HepG2 (cell line): Measurements from ENCODE around the gene PSMB3. TPM values are rescaled to one million over a fixed set of nuclear protein-coding genes. Genes with fewer than 3 reads are reported as not detected.

Source experiments
- ATAC-seq: fragments of 200-7000 bp; cut with Tn5 transposase; 3 replicates; pipeline ENCODE4 v1.9.1; 2020; ENCODE audit warnings: mild to moderate bottlenecking, moderate library complexity
- BruUV-seq: library from RNA; stranded (reverse); fragments of 400-500 nt; replicated peaks from 2 replicates; lab custom pipeline; 2021; lab: Mats Ljungman, UMichigan
- CTCF ChIA-PET: fragments of 300-600 bp; formaldehyde crosslinking; extraction: SDS; loops from one replicate; lab custom pipeline; 2021; ENCODE audit warnings: low total read pairs, inconsistent platforms, low intra/inter-chr PET ratio; lab: Yijun Ruan, JAX
- POLR2A ChIA-PET: fragments of 350-600 bp; sonication (Branson Sonifier 250); formaldehyde crosslinking; loops from one replicate; lab custom pipeline; 2020; ENCODE audit warnings: antibody characterized with exemption, inconsistent platforms; lab: Yijun Ruan, JAX
- DNase-seq: peaks from one replicate; pipeline ENCODE4 v3.0.0-alpha.2; 2015; ENCODE audit warnings: low spot score
- FAIRE-seq: peaks from 3 replicates; lab custom pipeline; 2011; peaks lifted over from hg19 to GRCh38; lab: Jason Lieb, UNC
- H2AFZ ChIP-seq: one replicate; pipeline ENCODE4 v1.6.1; 2011; ENCODE audit warnings: low read length, inconsistent platforms
- H3K27ac ChIP-seq: fragments of 300-600 bp; 3 replicates; pipeline ENCODE4 v1.8.0; 2011; ENCODE audit warnings: mixed run types, mild to moderate bottlenecking, mixed read lengths, low read length, inconsistent platforms; ENCODE audit not compliant: insufficient read depth; ENCODE audit errors: extremely low read length
- H3K27me3 ChIP-seq, 2 experiments: fragments of 200-600 bp in 1 of 2; 2 replicates in 1 of 2; 3 replicates in 1 of 2; pipeline versions ENCODE4 v1.6.0 to v1.8.0; 2011; ENCODE audit warnings: low read length in 2 of 2, mild to moderate bottlenecking in 2 of 2, moderate library complexity in 2 of 2, inconsistent platforms in 1 of 2; ENCODE audit not compliant: insufficient read depth in 2 of 2, control insufficient read depth in 1 of 2
- H3K36me3 ChIP-seq, 2 experiments: fragments of 200-600 bp in 1 of 2; replicated peaks in 1 of 2; 2 replicates in 1 of 2; 3 replicates in 1 of 2; pipeline versions ENCODE4 v1.5.1 to v1.8.0; 2011; ENCODE audit warnings: low read length in 2 of 2, inconsistent platforms in 1 of 2; ENCODE audit not compliant: insufficient read depth in 2 of 2, control insufficient read depth in 1 of 2
- H3K4me1 ChIP-seq: 2 replicates; pipeline ENCODE4 v1.5.1; 2012; ENCODE audit warnings: low read length, inconsistent platforms; ENCODE audit not compliant: insufficient read depth
- H3K4me2 ChIP-seq: 2 replicates; pipeline ENCODE4 v1.6.0; 2011; ENCODE audit warnings: low read depth, low read length, inconsistent platforms
- H3K4me3 ChIP-seq, 3 experiments: fragments of 200-600 bp in 1 of 3; sonication (generic), shearing (Covaris generic) in 1 of 3; replicated peaks in 1 of 3; 2 replicates each; pipeline ENCODE4 v1.5.1; 2011 to 2016; ENCODE audit warnings: low read length in 3 of 3, inconsistent platforms in 2 of 3, low read depth in 2 of 3, mild to moderate bottlenecking in 2 of 3, control low read depth in 1 of 3, mixed read lengths in 1 of 3; ENCODE audit not compliant: insufficient read depth in 1 of 3
- H3K79me2 ChIP-seq: one replicate; pipeline ENCODE4 v1.6.1; 2011; ENCODE audit warnings: low read length, inconsistent platforms; ENCODE audit not compliant: insufficient read depth
- H3K9ac ChIP-seq: 2 replicates; pipeline ENCODE4 v1.6.0; 2011; ENCODE audit warnings: mild to moderate bottlenecking, low read depth, low read length, inconsistent platforms; ENCODE audit not compliant: insufficient read depth
- H3K9me3 ChIP-seq: 2 replicates; pipeline ENCODE4 v1.5.1; 2012; ENCODE audit warnings: mild to moderate bottlenecking, low read length
- H4K20me1 ChIP-seq: 2 replicates; pipeline ENCODE4 v1.6.0; 2011; ENCODE audit warnings: inconsistent platforms, mild to moderate bottlenecking, low read length, moderate library complexity; ENCODE audit not compliant: insufficient read depth
- ARNT2 ChIP-seq: sonication (generic); formaldehyde crosslinking; IDR thresholded peaks from 2 replicates; pipeline ENCODE4 v1.8.0; 2022; ENCODE audit warnings: mild to moderate bottlenecking, low read depth, missing genetic modification reagents, moderate library complexity
- FIP1L1 ChIP-seq: fragments of 200-400 bp; formaldehyde crosslinking; IDR thresholded peaks from 2 replicates; pipeline ENCODE4 v1.6.1; 2018; ENCODE audit warnings: low read depth, mild to moderate bottlenecking, low read length, moderate library complexity, borderline replicate concordance; ENCODE audit not compliant: insufficient read depth
- HOXA9 ChIP-seq: sonication (generic); formaldehyde crosslinking; IDR thresholded peaks from 2 replicates; pipeline ENCODE4 v1.8.1; 2022; ENCODE audit warnings: missing genetic modification reagents, mild to moderate bottlenecking, moderate library complexity, borderline replicate concordance
- MED13 ChIP-seq: sonication (generic); formaldehyde crosslinking; IDR thresholded peaks from 2 replicates; pipeline ENCODE4 v1.5.0; 2020; ENCODE audit warnings: missing genetic modification reagents
- PAF1 ChIP-seq: IDR thresholded peaks from 2 replicates; pipeline ENCODE4 v1.6.1; 2016; ENCODE audit warnings: missing genetic modification reagents, missing compliant biosample characterization
- TCF7 ChIP-seq: sonication (generic); IDR thresholded peaks from 2 replicates; pipeline ENCODE4 v1.6.1; 2016; ENCODE audit warnings: antibody characterized with exemption, low read depth
- ZFY ChIP-seq: sonication (generic); formaldehyde crosslinking; IDR thresholded peaks from 2 replicates; pipeline ENCODE4 v1.4.0; 2020; ENCODE audit warnings: missing genetic modification reagents
- ZNF17 ChIP-seq: sonication (generic); formaldehyde crosslinking; IDR thresholded peaks from 2 replicates; pipeline ENCODE4 v1.5.0; 2020; ENCODE audit warnings: mild to moderate bottlenecking, missing genetic modification reagents
- ZNF674 ChIP-seq: sonication (generic); formaldehyde crosslinking; IDR thresholded peaks from 2 replicates; pipeline ENCODE4 v1.5.0; 2020; ENCODE audit warnings: low read depth, mild to moderate bottlenecking, missing genetic modification reagents
- WGBS: methylation state at CpG from one replicate; pipeline ENCODE4 v1.1.6; 2017; ENCODE audit warnings: low lambda C conversion rate; 5-methylcytosine and 5-hydroxymethylcytosine counted together
- in situ Hi-C: cut with HindIII; loops from 2 replicates; pipeline ENCODE4 v1.10.0; 2017; ENCODE audit warnings: low pct_unique_long_range_greater_than_20kb; ENCODE audit not compliant: extremely low pct_ligation_motif_present
- intact Hi-C: fragments of 100-400 bp; cut with micrococcal nuclease; formaldehyde crosslinking; loops from one replicate; pipeline ENCODE4 v1.10.0; 2022; ENCODE audit not compliant: unreplicated experiment
- polyA plus RNA-seq, 8 experiments: library from polyadenylated mRNA; depleted of rRNA in 3 of 8; stranded (reverse) in 7 of 8; unstranded in 1 of 8; fragments of >200 nt; fragmentation: Illumina TruSeq in 4 of 8; extraction: Trizol in 4 of 8; gene quantifications; 2 replicates each; pipeline versions ENCODE4 v1.2.1 to v1.2.3, GENCODE V29; 2011 to 2016; ENCODE audit warnings: low read depth in 4 of 8, missing spikeins in 1 of 8, mixed read lengths in 1 of 8; ENCODE audit not compliant: insufficient read depth in 1 of 8
- total RNA-seq, 5 experiments: library from RNA; depleted of rRNA; stranded (reverse); fragments of >200 nt; fragmentation: Illumina TruSeq; extraction: Trizol; gene quantifications; 2 replicates each; pipeline ENCODE4 v1.2.3, GENCODE V29; 2016; ENCODE audit warnings: low read depth in 1 of 5
- TF ChIP-seq, protein P1 (sequence below): conservative IDR thresholded peaks from 2 replicates; pipeline ENCODE4 v1.6.1; 2018; ENCODE audit warnings: missing genetic modification reagents
- TF ChIP-seq, protein P2 (sequence below): sonication (generic); formaldehyde crosslinking; IDR thresholded peaks from 2 replicates; pipeline ENCODE4 v1.8.0; 2022; ENCODE audit warnings: mild to moderate bottlenecking, missing genetic modification reagents; ENCODE audit not compliant: insufficient replicate concordance
- TF ChIP-seq, protein P3 (sequence below): IDR thresholded peaks from 2 replicates; pipeline ENCODE4 v1.6.1; 2016; ENCODE audit warnings: control low read depth
- TF ChIP-seq, protein P4 (sequence below): IDR thresholded peaks from 2 replicates; pipeline ENCODE4 v1.6.1; 2016; ENCODE audit warnings: low read depth, missing genetic modification reagents, missing compliant biosample characterization
- TF ChIP-seq, protein P5 (sequence below): sonication (generic); formaldehyde crosslinking; IDR thresholded peaks from 2 replicates; pipeline ENCODE4 v1.8.0; 2022; ENCODE audit warnings: mild to moderate bottlenecking, missing genetic modification reagents, moderate library complexity

Gene PSMB3
- total and polyA plus RNA-seq, 2 of the 13 experiments (the other 11 are each of a cell fraction or from before 2014, with no cell fraction given), result 366 to 517 TPM

DNA sequence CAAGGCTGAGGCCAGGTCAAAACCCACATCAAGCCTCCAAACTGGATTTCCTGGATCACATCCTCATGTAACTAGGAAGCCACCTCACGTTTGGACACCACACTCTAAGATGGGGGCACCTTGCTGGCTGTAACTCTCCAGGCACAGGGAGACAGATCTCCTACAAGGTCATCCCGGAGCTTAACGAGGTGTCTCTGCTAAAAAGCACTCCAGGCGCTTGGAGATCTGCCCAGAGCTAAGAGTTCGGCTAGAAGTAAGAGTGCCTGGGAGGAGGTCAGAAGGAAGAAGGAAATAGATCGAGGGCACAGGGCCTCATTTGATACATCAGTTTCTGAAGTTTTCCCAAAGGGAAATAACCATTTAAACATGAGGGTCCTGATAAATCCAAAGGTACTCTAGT lies 15.9 kb downstream of the PSMB3 start:
- ChIA-PET POLR2A (interaction anchor here (1.2 kb wide), 1 partner anchor 16 kb away, joined by 3 read pairs; the partner anchor contains the start of gene PSMB3), CTCF (no interaction called here)
- Histone ChIP-seq H3K4me2 (no peak overlapping the region), H4K20me1 (no peaks in the 10 kb centered on the region), H3K4me1 (no peaks in the 10 kb centered on the region), H3K27ac (no peak overlapping the region), H3K9me3 (no peaks in the 10 kb centered on the region), H2AFZ (no peak overlapping the region), H3K4me3 (no peak overlapping the region), H3K9ac (no peak overlapping the region), H3K79me2 (no peaks in the 10 kb centered on the region), H3K27me3 (no peaks in the 10 kb centered on the region), H3K36me3 (peaks cover 60 to 94% of the 10 kb centered on the region in 2 experiments)
- BruUV-seq, result no TSS peak
- no peak for FAIRE-seq
- 96% methylated on average over 6 of the region's 6 CpGs for WGBS
- DNase-seq, result no peak
- in situ Hi-C loops (loop anchor here (25.0 kb wide), 1 partner anchor 394 kb away; the partner anchor contains the start of genes ARL5C and PLXDC1), intact Hi-C loops (no loop called here)
- no peak for ATAC-seq
- TF ChIP-seq, protein P1, sequence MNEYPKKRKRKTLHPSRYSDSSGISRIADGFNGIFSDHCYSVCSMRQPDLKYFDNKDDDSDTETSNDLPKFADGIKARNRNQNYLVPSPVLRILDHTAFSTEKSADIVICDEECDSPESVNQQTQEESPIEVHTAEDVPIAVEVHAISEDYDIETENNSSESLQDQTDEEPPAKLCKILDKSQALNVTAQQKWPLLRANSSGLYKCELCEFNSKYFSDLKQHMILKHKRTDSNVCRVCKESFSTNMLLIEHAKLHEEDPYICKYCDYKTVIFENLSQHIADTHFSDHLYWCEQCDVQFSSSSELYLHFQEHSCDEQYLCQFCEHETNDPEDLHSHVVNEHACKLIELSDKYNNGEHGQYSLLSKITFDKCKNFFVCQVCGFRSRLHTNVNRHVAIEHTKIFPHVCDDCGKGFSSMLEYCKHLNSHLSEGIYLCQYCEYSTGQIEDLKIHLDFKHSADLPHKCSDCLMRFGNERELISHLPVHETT (CRISPR knock-in tag), result no peak
- no peak for TF ChIP-seq TCF7
- TF ChIP-seq MED13 (CRISPR knock-in tag), result no peak
- no peak for TF ChIP-seq ZNF674 (CRISPR knock-in tag)
- TF ChIP-seq HOXA9 (CRISPR knock-in tag), result no peak
- TF ChIP-seq, protein P2, sequence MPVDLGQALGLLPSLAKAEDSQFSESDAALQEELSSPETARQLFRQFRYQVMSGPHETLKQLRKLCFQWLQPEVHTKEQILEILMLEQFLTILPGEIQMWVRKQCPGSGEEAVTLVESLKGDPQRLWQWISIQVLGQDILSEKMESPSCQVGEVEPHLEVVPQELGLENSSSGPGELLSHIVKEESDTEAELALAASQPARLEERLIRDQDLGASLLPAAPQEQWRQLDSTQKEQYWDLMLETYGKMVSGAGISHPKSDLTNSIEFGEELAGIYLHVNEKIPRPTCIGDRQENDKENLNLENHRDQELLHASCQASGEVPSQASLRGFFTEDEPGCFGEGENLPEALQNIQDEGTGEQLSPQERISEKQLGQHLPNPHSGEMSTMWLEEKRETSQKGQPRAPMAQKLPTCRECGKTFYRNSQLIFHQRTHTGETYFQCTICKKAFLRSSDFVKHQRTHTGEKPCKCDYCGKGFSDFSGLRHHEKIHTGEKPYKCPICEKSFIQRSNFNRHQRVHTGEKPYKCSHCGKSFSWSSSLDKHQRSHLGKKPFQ (CRISPR knock-in tag), result no peak
- TF ChIP-seq, protein P3, sequence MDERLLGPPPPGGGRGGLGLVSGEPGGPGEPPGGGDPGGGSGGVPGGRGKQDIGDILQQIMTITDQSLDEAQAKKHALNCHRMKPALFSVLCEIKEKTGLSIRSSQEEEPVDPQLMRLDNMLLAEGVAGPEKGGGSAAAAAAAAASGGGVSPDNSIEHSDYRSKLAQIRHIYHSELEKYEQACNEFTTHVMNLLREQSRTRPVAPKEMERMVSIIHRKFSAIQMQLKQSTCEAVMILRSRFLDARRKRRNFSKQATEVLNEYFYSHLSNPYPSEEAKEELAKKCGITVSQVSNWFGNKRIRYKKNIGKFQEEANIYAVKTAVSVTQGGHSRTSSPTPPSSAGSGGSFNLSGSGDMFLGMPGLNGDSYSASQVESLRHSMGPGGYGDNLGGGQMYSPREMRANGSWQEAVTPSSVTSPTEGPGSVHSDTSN (CRISPR knock-in tag), result no peak
- TF ChIP-seq, protein P4, sequence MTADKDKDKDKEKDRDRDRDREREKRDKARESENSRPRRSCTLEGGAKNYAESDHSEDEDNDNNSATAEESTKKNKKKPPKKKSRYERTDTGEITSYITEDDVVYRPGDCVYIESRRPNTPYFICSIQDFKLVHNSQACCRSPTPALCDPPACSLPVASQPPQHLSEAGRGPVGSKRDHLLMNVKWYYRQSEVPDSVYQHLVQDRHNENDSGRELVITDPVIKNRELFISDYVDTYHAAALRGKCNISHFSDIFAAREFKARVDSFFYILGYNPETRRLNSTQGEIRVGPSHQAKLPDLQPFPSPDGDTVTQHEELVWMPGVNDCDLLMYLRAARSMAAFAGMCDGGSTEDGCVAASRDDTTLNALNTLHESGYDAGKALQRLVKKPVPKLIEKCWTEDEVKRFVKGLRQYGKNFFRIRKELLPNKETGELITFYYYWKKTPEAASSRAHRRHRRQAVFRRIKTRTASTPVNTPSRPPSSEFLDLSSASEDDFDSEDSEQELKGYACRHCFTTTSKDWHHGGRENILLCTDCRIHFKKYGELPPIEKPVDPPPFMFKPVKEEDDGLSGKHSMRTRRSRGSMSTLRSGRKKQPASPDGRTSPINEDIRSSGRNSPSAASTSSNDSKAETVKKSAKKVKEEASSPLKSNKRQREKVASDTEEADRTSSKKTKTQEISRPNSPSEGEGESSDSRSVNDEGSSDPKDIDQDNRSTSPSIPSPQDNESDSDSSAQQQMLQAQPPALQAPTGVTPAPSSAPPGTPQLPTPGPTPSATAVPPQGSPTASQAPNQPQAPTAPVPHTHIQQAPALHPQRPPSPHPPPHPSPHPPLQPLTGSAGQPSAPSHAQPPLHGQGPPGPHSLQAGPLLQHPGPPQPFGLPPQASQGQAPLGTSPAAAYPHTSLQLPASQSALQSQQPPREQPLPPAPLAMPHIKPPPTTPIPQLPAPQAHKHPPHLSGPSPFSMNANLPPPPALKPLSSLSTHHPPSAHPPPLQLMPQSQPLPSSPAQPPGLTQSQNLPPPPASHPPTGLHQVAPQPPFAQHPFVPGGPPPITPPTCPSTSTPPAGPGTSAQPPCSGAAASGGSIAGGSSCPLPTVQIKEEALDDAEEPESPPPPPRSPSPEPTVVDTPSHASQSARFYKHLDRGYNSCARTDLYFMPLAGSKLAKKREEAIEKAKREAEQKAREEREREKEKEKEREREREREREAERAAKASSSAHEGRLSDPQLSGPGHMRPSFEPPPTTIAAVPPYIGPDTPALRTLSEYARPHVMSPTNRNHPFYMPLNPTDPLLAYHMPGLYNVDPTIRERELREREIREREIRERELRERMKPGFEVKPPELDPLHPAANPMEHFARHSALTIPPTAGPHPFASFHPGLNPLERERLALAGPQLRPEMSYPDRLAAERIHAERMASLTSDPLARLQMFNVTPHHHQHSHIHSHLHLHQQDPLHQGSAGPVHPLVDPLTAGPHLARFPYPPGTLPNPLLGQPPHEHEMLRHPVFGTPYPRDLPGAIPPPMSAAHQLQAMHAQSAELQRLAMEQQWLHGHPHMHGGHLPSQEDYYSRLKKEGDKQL (CRISPR knock-in tag), result no peak
- TF ChIP-seq, protein P5, sequence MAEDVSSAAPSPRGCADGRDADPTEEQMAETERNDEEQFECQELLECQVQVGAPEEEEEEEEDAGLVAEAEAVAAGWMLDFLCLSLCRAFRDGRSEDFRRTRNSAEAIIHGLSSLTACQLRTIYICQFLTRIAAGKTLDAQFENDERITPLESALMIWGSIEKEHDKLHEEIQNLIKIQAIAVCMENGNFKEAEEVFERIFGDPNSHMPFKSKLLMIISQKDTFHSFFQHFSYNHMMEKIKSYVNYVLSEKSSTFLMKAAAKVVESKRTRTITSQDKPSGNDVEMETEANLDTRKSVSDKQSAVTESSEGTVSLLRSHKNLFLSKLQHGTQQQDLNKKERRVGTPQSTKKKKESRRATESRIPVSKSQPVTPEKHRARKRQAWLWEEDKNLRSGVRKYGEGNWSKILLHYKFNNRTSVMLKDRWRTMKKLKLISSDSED, result no peak
- no peak for TF ChIP-seq ZNF17 (CRISPR knock-in tag)
- no peak for TF ChIP-seq FIP1L1
- no peak for TF ChIP-seq ARNT2 (CRISPR knock-in tag)
- TF ChIP-seq ZFY (CRISPR knock-in tag), result no peak
- TF ChIP-seq PAF1 (CRISPR knock-in tag), result no peak
